ENCODE results near the gene CXADR. TPM values are rescaled to one million over a fixed set of nuclear protein-coding genes. Genes with fewer than 3 reads are reported as not detected.
"Not testable (repeated sequence)": the region's sequence is repeated elsewhere in the genome, so short reads cannot be mapped to it uniquely, and the experiment has no call there.

The CXADR gene
- total RNA-seq, 1 experiment from 2014 or later = 7.9 TPM

GRCh38 chr21:17472592-17473271, 40.1 kb upstream of the CXADR start:
- no TSS peak for BruUV-seq (replicated peaks)
- DNase-seq (ENCODE audit: unreplicated experiment) = no peak
- ChIA-PET POLR2A (interaction anchor here (1.0 to 1.2 kb wide), 3 partner anchors 12 to 55 kb away, joined by 3 to 4 read pairs (median 3); no protein-coding TSS in a partner anchor), CTCF (no interaction called here)
- no peak overlapping the region for H3K4me3 Mint-ChIP-seq (ENCODE audit: unreplicated experiment)
- no peak overlapping the region for H3K27ac Mint-ChIP-seq (ENCODE audit: low read depth, unreplicated experiment)
- TF ChIP-seq, protein P1, sequence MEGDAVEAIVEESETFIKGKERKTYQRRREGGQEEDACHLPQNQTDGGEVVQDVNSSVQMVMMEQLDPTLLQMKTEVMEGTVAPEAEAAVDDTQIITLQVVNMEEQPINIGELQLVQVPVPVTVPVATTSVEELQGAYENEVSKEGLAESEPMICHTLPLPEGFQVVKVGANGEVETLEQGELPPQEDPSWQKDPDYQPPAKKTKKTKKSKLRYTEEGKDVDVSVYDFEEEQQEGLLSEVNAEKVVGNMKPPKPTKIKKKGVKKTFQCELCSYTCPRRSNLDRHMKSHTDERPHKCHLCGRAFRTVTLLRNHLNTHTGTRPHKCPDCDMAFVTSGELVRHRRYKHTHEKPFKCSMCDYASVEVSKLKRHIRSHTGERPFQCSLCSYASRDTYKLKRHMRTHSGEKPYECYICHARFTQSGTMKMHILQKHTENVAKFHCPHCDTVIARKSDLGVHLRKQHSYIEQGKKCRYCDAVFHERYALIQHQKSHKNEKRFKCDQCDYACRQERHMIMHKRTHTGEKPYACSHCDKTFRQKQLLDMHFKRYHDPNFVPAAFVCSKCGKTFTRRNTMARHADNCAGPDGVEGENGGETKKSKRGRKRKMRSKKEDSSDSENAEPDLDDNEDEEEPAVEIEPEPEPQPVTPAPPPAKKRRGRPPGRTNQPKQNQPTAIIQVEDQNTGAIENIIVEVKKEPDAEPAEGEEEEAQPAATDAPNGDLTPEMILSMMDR (IDR thresholded peaks at IDR 0.05; ENCODE audit: unreplicated experiment) = no peak
- no peaks in the 10 kb centered on the region for H3K9me3 Mint-ChIP-seq (ENCODE audit: unreplicated experiment)
- no peaks in the 10 kb centered on the region for H3K27me3 Mint-ChIP-seq (ENCODE audit: insufficient read depth, unreplicated experiment)
- intact Hi-C loops (cut with micrococcal nuclease) = no loop called here
- no peaks in the 10 kb centered on the region for H3K36me3 Mint-ChIP-seq (ENCODE audit: insufficient read depth, unreplicated experiment)
- no peaks in the 10 kb centered on the region for H3K4me1 Mint-ChIP-seq (ENCODE audit: insufficient read depth, unreplicated experiment)

DNA sequence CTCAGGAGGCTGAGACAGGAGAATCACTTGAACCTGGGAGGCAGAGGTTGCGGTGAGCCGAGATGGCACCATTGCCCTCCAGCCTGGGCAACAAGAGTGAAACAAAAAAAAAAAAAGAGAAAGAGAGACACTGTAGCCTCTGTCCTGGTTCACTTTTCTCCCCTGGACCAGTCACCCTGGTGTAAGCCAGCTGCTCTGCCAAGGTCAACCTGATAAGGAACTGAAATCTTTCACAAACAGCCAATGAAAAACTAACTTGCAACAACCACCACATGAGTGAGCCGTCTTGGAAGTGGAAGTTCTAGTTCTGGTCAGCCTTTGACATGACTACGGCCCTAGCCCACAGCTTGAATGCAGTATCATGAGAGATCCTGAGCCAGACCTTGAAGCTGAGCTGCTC, 36.8 kb upstream of the CXADR start:
- no peaks in the 10 kb centered on the region for H3K9me3 Mint-ChIP-seq (ENCODE audit: unreplicated experiment)
- ChIA-PET CTCF (interaction anchor here (0.6 to 0.7 kb wide), 2 partner anchors 130 to 1426 kb away, joined by 3 to 4 read pairs; no protein-coding TSS in a partner anchor), POLR2A (no interaction called here)
- H3K27me3 Mint-ChIP-seq (ENCODE audit: insufficient read depth, unreplicated experiment) = no peaks in the 10 kb centered on the region
- no peaks in the 10 kb centered on the region for H3K4me1 Mint-ChIP-seq (ENCODE audit: insufficient read depth, unreplicated experiment)
- H3K36me3 Mint-ChIP-seq (ENCODE audit: insufficient read depth, unreplicated experiment) = no peaks in the 10 kb centered on the region
- H3K27ac Mint-ChIP-seq (ENCODE audit: low read depth, unreplicated experiment) = no peak overlapping the region
- BruUV-seq (replicated peaks) = no TSS peak
- no peak overlapping the region for H3K4me3 Mint-ChIP-seq (ENCODE audit: unreplicated experiment)
- intact Hi-C loops (cut with micrococcal nuclease) = no loop called here
- TF ChIP-seq, protein P1 (IDR thresholded peaks at IDR 0.05; ENCODE audit: unreplicated experiment) = no peak
- no peak for DNase-seq (ENCODE audit: unreplicated experiment)

DNA sequence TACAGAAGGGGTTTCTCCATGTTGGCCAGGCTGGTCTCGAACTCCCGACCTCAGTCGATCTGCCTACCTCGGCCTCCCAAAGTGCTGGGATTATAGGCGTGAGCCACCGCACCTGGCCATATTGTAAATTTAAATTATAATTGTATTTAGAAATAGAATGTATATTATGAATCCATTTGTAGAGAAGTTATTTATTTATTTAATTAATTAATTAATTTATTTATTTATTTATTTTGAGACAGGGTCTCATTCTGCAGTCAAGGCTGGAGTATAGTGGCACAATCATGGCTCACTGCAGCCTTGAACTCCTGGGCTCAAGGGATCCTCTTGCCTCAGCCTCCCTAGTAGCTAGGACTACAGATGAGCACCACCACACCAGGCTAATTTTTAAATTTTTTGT, 34.7 kb upstream of the CXADR start:
- H3K27me3 Mint-ChIP-seq (ENCODE audit: insufficient read depth, unreplicated experiment); CTCF ChIA-PET; BruUV-seq (replicated peaks); H3K4me1 Mint-ChIP-seq (ENCODE audit: insufficient read depth, unreplicated experiment); H3K9me3 Mint-ChIP-seq (ENCODE audit: unreplicated experiment); H3K36me3 Mint-ChIP-seq (ENCODE audit: insufficient read depth, unreplicated experiment); intact Hi-C loops (cut with micrococcal nuclease); H3K27ac Mint-ChIP-seq (ENCODE audit: low read depth, unreplicated experiment); H3K4me3 Mint-ChIP-seq (ENCODE audit: unreplicated experiment); DNase-seq (ENCODE audit: unreplicated experiment); POLR2A ChIA-PET: not testable (repeated sequence)

- TF ChIP-seq, protein P1 (IDR thresholded peaks at IDR 0.05; ENCODE audit: unreplicated experiment) = no peak
- CTCF ChIA-PET = no interaction called here
- no TSS peak for BruUV-seq (replicated peaks)
- intact Hi-C loops (cut with micrococcal nuclease) = no loop called here
- H3K27me3 Mint-ChIP-seq (ENCODE audit: insufficient read depth, unreplicated experiment) = no peaks in the 10 kb centered on the region
- no peak overlapping the region for H3K4me3 Mint-ChIP-seq (ENCODE audit: unreplicated experiment)
- no peak for DNase-seq (ENCODE audit: unreplicated experiment)
- H3K9me3 Mint-ChIP-seq (ENCODE audit: unreplicated experiment) = no peaks in the 10 kb centered on the region
- H3K27ac Mint-ChIP-seq (ENCODE audit: low read depth, unreplicated experiment) = no peak overlapping the region
- H3K36me3 Mint-ChIP-seq (ENCODE audit: insufficient read depth, unreplicated experiment) = no peaks in the 10 kb centered on the region
- H3K4me1 Mint-ChIP-seq (ENCODE audit: insufficient read depth, unreplicated experiment) = no peaks in the 10 kb centered on the region
- POLR2A ChIA-PET = no interaction called here
These were observed 33.2 kb upstream of the CXADR start for GRCh38 chr21:17479606-17480005.

Data from MCF 10A (cell line).